SJSA1 (cell line): Measurements from ENCODE around the gene PHKB. TPM values are rescaled to one million over a fixed set of nuclear protein-coding genes. Genes with fewer than 3 reads are reported as not detected.

Experiments
- DNase-seq, 2 experiments: peaks; one replicate each; pipeline ENCODE4 v3.0.0-alpha.2; 2015 to 2020; ENCODE audit warnings: low spot score in 2 of 2, low read depth in 1 of 2
- H3K27ac ChIP-seq: fragments of 250-450 bp; sonication (Bioruptor Pico); 2 replicates; pipeline ENCODE4 v1.5.1; 2020; ENCODE audit warnings: mild to moderate bottlenecking, moderate library complexity
- H3K27me3 ChIP-seq: fragments of 250-450 bp; sonication (Bioruptor Pico); replicated peaks from 2 replicates; pipeline ENCODE4 v1.5.1; 2020; ENCODE audit warnings: mild to moderate bottlenecking, moderate library complexity
- H3K36me3 ChIP-seq: fragments of 250-450 bp; sonication (Bioruptor Pico); 2 replicates; pipeline ENCODE4 v1.5.1; 2020; ENCODE audit warnings: mild to moderate bottlenecking
- H3K4me1 ChIP-seq: fragments of 250-450 bp; sonication (Bioruptor Pico); replicated peaks from 2 replicates; pipeline ENCODE4 v1.6.1; 2021; ENCODE audit warnings: mild to moderate bottlenecking
- H3K4me3 ChIP-seq: fragments of 250-450 bp; sonication (Bioruptor Pico); 2 replicates; pipeline ENCODE4 v1.5.1; 2020; ENCODE audit warnings: mild to moderate bottlenecking
- H3K9me3 ChIP-seq: fragments of 250-450 bp; sonication (Bioruptor Pico); replicated peaks from 2 replicates; pipeline ENCODE4 v1.5.1; 2020; ENCODE audit warnings: mild to moderate bottlenecking
- total RNA-seq: library from RNA; depleted of rRNA; stranded (reverse); fragments of >200 nt; shearing (Covaris generic); gene quantifications from 2 replicates; pipeline ENCODE4 v1.2.3, GENCODE V29; 2014

PHKB gene
- total RNA-seq, 1 experiment from 2014 or later, result 43.1 TPM

- Histone ChIP-seq H3K36me3 (peaks cover 3% of the 10 kb centered on the region; the same call in 1 of the 2 replicates), H3K9me3 (no peaks in the 10 kb centered on the region), H3K27ac (no peak overlapping the region), H3K4me3 (no peak overlapping the region), H3K4me1 (no peaks in the 10 kb centered on the region), H3K27me3 (no peaks in the 10 kb centered on the region)
- no peak for DNase-seq
These were observed 150.8 kb downstream of the PHKB start for GRCh38 chr16:47611848-47612493.

GRCh38 chr16:47612711-47613110, 151.6 kb downstream of the PHKB start:
- no peak for DNase-seq
- no peaks in the 10 kb centered on the region for H3K27me3 ChIP-seq

GRCh38 chr16:47613251-47613650, 152.1 kb downstream of the PHKB start:
- DNase-seq, result no peak

More at GRCh38 chr16:47612711-47613110, 151.6 kb downstream of the PHKB start:
- Histone ChIP-seq H3K4me1 (no peaks in the 10 kb centered on the region), H3K27ac (no peak overlapping the region), H3K4me3 (no peak overlapping the region), H3K36me3 (peaks cover 3% of the 10 kb centered on the region; the same call in 1 of the 2 replicates), H3K9me3 (no peaks in the 10 kb centered on the region)

GRCh38 chr16:47617732-47618131, 156.6 kb downstream of the PHKB start:
- H3K4me1 ChIP-seq, result no peaks in the 10 kb centered on the region
- no peak overlapping the region for H3K4me3 ChIP-seq
- no peaks in the 10 kb centered on the region for H3K27me3 ChIP-seq
- no peak overlapping the region for H3K27ac ChIP-seq
- no peak for DNase-seq
- H3K36me3 ChIP-seq, result no peaks in the 10 kb centered on the region
- H3K9me3 ChIP-seq, result no peaks in the 10 kb centered on the region

More at GRCh38 chr16:47613251-47613650, 152.1 kb downstream of the PHKB start:
- Histone ChIP-seq H3K4me1 (no peaks in the 10 kb centered on the region), H3K9me3 (no peaks in the 10 kb centered on the region), H3K36me3 (peaks cover 3% of the 10 kb centered on the region; the same call in 1 of the 2 replicates), H3K27me3 (no peaks in the 10 kb centered on the region), H3K27ac (no peak overlapping the region), H3K4me3 (no peak overlapping the region)

GRCh38 chr16:47622451-47623176, 161.5 kb downstream of the PHKB start:
- H3K9me3 ChIP-seq, result no peaks in the 10 kb centered on the region
- no peak overlapping the region for H3K27ac ChIP-seq
- no peaks in the 10 kb centered on the region for H3K4me1 ChIP-seq
- no peaks in the 10 kb centered on the region for H3K36me3 ChIP-seq
- DNase-seq, result no peak
- no peaks in the 10 kb centered on the region for H3K27me3 ChIP-seq
- no peak overlapping the region for H3K4me3 ChIP-seq

GRCh38 chr16:47624563-47624962, 163.4 kb downstream of the PHKB start:
- no peak for DNase-seq
- no peaks in the 10 kb centered on the region for H3K9me3 ChIP-seq
- H3K27ac ChIP-seq, result no peak overlapping the region
- H3K36me3 ChIP-seq, result no peaks in the 10 kb centered on the region
- H3K27me3 ChIP-seq, result no peaks in the 10 kb centered on the region
- no peaks in the 10 kb centered on the region for H3K4me1 ChIP-seq
- no peak overlapping the region for H3K4me3 ChIP-seq

- no peak for DNase-seq
- Histone ChIP-seq H3K4me3 (no peak overlapping the region), H3K9me3 (no peaks in the 10 kb centered on the region)
These were observed 164.0 kb downstream of the PHKB start for GRCh38 chr16:47625115-47625567.

GRCh38 chr16:47626246-47626645, 165.1 kb downstream of the PHKB start:
- Histone ChIP-seq H3K27ac (no peak overlapping the region), H3K27me3 (no peaks in the 10 kb centered on the region), H3K9me3 (no peaks in the 10 kb centered on the region), H3K36me3 (no peaks in the 10 kb centered on the region), H3K4me3 (no peak overlapping the region), H3K4me1 (no peaks in the 10 kb centered on the region)
- no peak for DNase-seq

More at GRCh38 chr16:47625115-47625567, 164.0 kb downstream of the PHKB start:
- Histone ChIP-seq H3K36me3 (no peaks in the 10 kb centered on the region), H3K27ac (no peak overlapping the region), H3K27me3 (no peaks in the 10 kb centered on the region), H3K4me1 (no peaks in the 10 kb centered on the region)

GRCh38 chr16:47627085-47627639, 166.0 kb downstream of the PHKB start:
- H3K27me3 ChIP-seq, result no peaks in the 10 kb centered on the region
- H3K36me3 ChIP-seq, result no peaks in the 10 kb centered on the region
- no peaks in the 10 kb centered on the region for H3K4me1 ChIP-seq
- no peaks in the 10 kb centered on the region for H3K9me3 ChIP-seq
- no peak overlapping the region for H3K4me3 ChIP-seq
- no peak overlapping the region for H3K27ac ChIP-seq
- no peak for DNase-seq

GRCh38 chr16:47627721-47628120, 166.6 kb downstream of the PHKB start:
- no peaks in the 10 kb centered on the region for H3K27me3 ChIP-seq
- no peaks in the 10 kb centered on the region for H3K4me1 ChIP-seq
- no peak overlapping the region for H3K27ac ChIP-seq
- no peaks in the 10 kb centered on the region for H3K36me3 ChIP-seq
- no peak for DNase-seq
- no peak overlapping the region for H3K4me3 ChIP-seq
- H3K9me3 ChIP-seq, result no peaks in the 10 kb centered on the region

GRCh38 chr16:47631131-47631530, 170.0 kb downstream of the PHKB start:
- H3K36me3 ChIP-seq, result no peaks in the 10 kb centered on the region

GRCh38 chr16:47634126-47634525, 173.0 kb downstream of the PHKB start:
- H3K27me3 ChIP-seq, result no peaks in the 10 kb centered on the region
- no peak for DNase-seq
- H3K9me3 ChIP-seq, result no peaks in the 10 kb centered on the region
- H3K27ac ChIP-seq, result no peak overlapping the region
- no peaks in the 10 kb centered on the region for H3K36me3 ChIP-seq
- H3K4me1 ChIP-seq, result no peaks in the 10 kb centered on the region
- no peak overlapping the region for H3K4me3 ChIP-seq

More at GRCh38 chr16:47631131-47631530, 170.0 kb downstream of the PHKB start:
- Histone ChIP-seq H3K4me3 (no peak overlapping the region), H3K9me3 (no peaks in the 10 kb centered on the region), H3K4me1 (no peaks in the 10 kb centered on the region), H3K27ac (no peak overlapping the region), H3K27me3 (no peaks in the 10 kb centered on the region)
- no peak for DNase-seq

GRCh38 chr16:47634727-47635126, 173.6 kb downstream of the PHKB start:
- DNase-seq, result no peak
- H3K4me1 ChIP-seq, result no peaks in the 10 kb centered on the region
- no peak overlapping the region for H3K27ac ChIP-seq
- no peaks in the 10 kb centered on the region for H3K36me3 ChIP-seq
- H3K4me3 ChIP-seq, result no peak overlapping the region
- no peaks in the 10 kb centered on the region for H3K27me3 ChIP-seq
- H3K9me3 ChIP-seq, result no peaks in the 10 kb centered on the region

- no peaks in the 10 kb centered on the region for H3K9me3 ChIP-seq
- H3K4me3 ChIP-seq, result no peak overlapping the region
- no peaks in the 10 kb centered on the region for H3K4me1 ChIP-seq
- no peaks in the 10 kb centered on the region for H3K27me3 ChIP-seq
- H3K27ac ChIP-seq, result no peak overlapping the region
- no peaks in the 10 kb centered on the region for H3K36me3 ChIP-seq
- DNase-seq, result no peak
These were observed 175.5 kb downstream of the PHKB start for GRCh38 chr16:47636501-47637099.
